Gastroesophageal sphincter (tissue), 4 donors: ENCODE results near the gene BTBD18. TPM values are rescaled to one million over a fixed set of nuclear protein-coding genes. Genes with fewer than 3 reads are reported as not detected.

Experiments
- ATAC-seq: fragments of 150-250 bp; one replicate; pipeline ENCODE4 v1.9.1; 2016; ENCODE audit warnings: mild to moderate bottlenecking, moderate library complexity
- H3K27ac ChIP-seq, 4 donors: fragments of 200-600 bp; sonication (generic) in 3 of 4; 1 replicate in 3 of 4; 2 replicates in 1 of 4; pipeline ENCODE4 v1.5.1; 2016 to 2019
- H3K27me3 ChIP-seq: fragments of 200-600 bp; sonication (generic); one replicate; pipeline ENCODE4 v1.5.1; 2019
- H3K36me3 ChIP-seq, 2 donors: fragments of 200-600 bp; sonication (generic); one replicate each; pipeline ENCODE4 v1.5.1; 2019; ENCODE audit warnings: control low read depth in 1 of 2
- H3K4me1 ChIP-seq, 3 donors: fragments of 200-600 bp; sonication (generic); 1 replicate in 2 of 3; 2 replicates in 1 of 3; pipeline ENCODE4 v1.5.1; 2016 to 2019; ENCODE audit warnings: control low read depth in 2 of 3
- H3K4me3 ChIP-seq, 2 donors: fragments of 200-600 bp; sonication (generic); one replicate each; pipeline ENCODE4 v1.5.1; 2019; ENCODE audit warnings: mild to moderate bottlenecking in 1 of 2, moderate library complexity in 1 of 2
- H3K9me3 ChIP-seq, 3 donors: fragments of 200-600 bp; sonication (generic); one replicate each; pipeline ENCODE4 v1.5.1; 2017 to 2019; ENCODE audit warnings: control low read depth in 2 of 3
- CTCF ChIP-seq, 4 experiments: fragments of 200-600 bp in 2 of 4; fragments of 450-650 bp in 2 of 4; sonication (generic) in 1 of 4; IDR thresholded peaks; one replicate each; pipeline ENCODE4 v1.5.1; 2017 to 2019; ENCODE audit warnings: antibody characterized with exemption in 4 of 4, mild to moderate bottlenecking in 2 of 4, moderate library complexity in 2 of 4
- EP300 ChIP-seq: sonication (generic); formaldehyde crosslinking; IDR thresholded peaks from one replicate; pipeline ENCODE4 v1.6.1; 2017; ENCODE audit warnings: antibody characterized with exemption, mild to moderate bottlenecking
- POLR2A ChIP-seq, 2 donors: fragments of 450-650 bp; IDR thresholded peaks; one replicate each; pipeline ENCODE4 v1.6.1; 2017; ENCODE audit warnings: antibody characterized with exemption in 2 of 2, mild to moderate bottlenecking in 2 of 2, moderate library complexity in 1 of 2
- POLR2AphosphoS5 ChIP-seq: sonication (generic); formaldehyde crosslinking; IDR thresholded peaks from one replicate; pipeline ENCODE4 v1.6.1; 2017; ENCODE audit warnings: antibody characterized with exemption
- WGBS, 2 donors: methylation state at CpG; one replicate each; pipeline ENCODE4 v1.1.5; 2018; ENCODE audit warnings: low coverage in 1 of 2; 5-methylcytosine and 5-hydroxymethylcytosine counted together
- total RNA-seq, 4 donors: library from RNA; depleted of rRNA; stranded (reverse); fragments of >200 nt; gene quantifications; one replicate each; pipeline ENCODE4 v1.1.0, GENCODE V29; 2016

The BTBD18 gene
- total RNA-seq, 4 donors from 2014 or later = not detected

GRCh38 chr11:57776577-57777210 lies 25.1 kb upstream of the BTBD18 start:
- no peak overlapping the region for H3K4me3 ChIP-seq
- H3K4me1 ChIP-seq = peaks cover 54 to 100% (median 63%) of the 10 kb centered on the region in 3 donors
- H3K9me3 ChIP-seq = no peaks in the 10 kb centered on the region
- WGBS, 2 donors = 0 to 8% methylated on average over 2 of the region's 2 CpGs
- H3K27me3 ChIP-seq = no peaks in the 10 kb centered on the region
- ATAC-seq = no peak
- no peaks in the 10 kb centered on the region for H3K36me3 ChIP-seq
- TF ChIP-seq CTCF (IDR thresholded peaks at IDR 0.05) = no peak
- TF ChIP-seq EP300 = no peak
- no peak for TF ChIP-seq POLR2AphosphoS5
- TF ChIP-seq POLR2A (IDR thresholded peaks at IDR 0.05) = no peak
- H3K27ac ChIP-seq = peak overlapping the region; percentile 81 to 95 (median 84)

DNA sequence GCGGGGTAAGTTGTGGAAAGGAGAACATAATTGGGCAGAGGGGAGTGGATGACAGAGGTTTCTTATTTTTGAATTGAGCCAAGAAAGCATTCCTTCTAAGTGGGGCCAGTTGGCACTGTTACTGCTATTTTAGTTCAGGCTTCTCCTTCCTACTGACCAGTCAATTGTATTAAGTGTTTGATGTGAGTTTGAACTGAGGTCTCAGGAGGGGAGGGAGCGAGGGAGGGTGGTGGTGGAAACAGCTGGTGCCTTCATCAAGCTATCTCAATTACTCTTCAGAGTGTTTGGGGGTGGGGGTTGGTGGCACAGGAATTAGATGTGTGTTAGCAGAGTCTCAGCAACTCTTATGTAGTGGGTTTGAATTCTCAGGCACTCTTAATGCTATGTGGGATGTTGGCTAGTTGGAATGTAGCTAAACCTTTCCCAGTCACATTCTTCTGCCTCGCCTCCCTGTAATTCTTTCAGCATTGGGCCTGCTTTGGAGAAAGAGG lies 24.5 kb upstream of the BTBD18 start:
- H3K36me3 ChIP-seq = no peaks in the 10 kb centered on the region
- H3K4me3 ChIP-seq = peak overlapping the region in 1 of 2 donors; percentile 4
- TF ChIP-seq POLR2A (IDR thresholded peaks at IDR 0.05) (no peak), POLR2AphosphoS5 (no peak), EP300 (no peak), CTCF (IDR thresholded peaks at IDR 0.05) (no peak)
- peaks cover 50 to 98% (median 57%) of the 10 kb centered on the region in 3 donors for H3K4me1 ChIP-seq
- no peaks in the 10 kb centered on the region for H3K9me3 ChIP-seq
- peak overlapping the region; percentile 81 to 95 (median 84) for H3K27ac ChIP-seq
- no peaks in the 10 kb centered on the region for H3K27me3 ChIP-seq
- ATAC-seq = no peak
- WGBS, 2 donors = 14 to 20% methylated on average over 2 to 3 of the region's 3 CpGs

DNA sequence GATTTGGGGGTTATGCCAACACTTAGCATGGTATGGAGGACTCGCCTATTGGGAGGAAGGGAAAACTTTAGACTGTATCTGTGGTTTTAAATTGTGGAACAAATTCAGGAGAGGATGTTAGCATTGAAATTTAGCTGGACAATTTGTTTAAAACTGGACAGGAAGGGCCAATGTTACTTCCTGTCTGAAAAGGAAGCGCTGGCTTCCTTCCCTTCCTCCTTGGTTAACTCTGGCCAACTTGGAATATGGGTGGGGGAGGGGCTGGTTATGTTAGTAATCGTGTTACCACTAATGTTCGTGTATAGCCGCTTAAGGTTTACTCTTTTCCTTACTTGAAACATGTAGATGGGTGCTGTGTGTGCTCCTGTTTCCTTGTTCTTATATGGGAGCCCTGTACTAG lies 23.9 kb upstream of the BTBD18 start:
- 28 to 30% methylated on average over 5 of the region's 5 CpGs for WGBS, 2 donors
- Histone ChIP-seq H3K4me1 (peaks cover 51 to 98% (median 52%) of the 10 kb centered on the region in 3 donors), H3K9me3 (no peaks in the 10 kb centered on the region), H3K4me3 (peak overlapping the region in 1 of 2 donors; percentile 4), H3K27ac (peak overlapping the region; percentile 81 to 95 (median 84)), H3K27me3 (no peaks in the 10 kb centered on the region), H3K36me3 (no peaks in the 10 kb centered on the region)
- ATAC-seq = no peak
- TF ChIP-seq CTCF (IDR thresholded peaks at IDR 0.05) = no peak
- TF ChIP-seq POLR2AphosphoS5 = no peak
- TF ChIP-seq EP300 = no peak
- no peak for TF ChIP-seq POLR2A (IDR thresholded peaks at IDR 0.05)

DNA sequence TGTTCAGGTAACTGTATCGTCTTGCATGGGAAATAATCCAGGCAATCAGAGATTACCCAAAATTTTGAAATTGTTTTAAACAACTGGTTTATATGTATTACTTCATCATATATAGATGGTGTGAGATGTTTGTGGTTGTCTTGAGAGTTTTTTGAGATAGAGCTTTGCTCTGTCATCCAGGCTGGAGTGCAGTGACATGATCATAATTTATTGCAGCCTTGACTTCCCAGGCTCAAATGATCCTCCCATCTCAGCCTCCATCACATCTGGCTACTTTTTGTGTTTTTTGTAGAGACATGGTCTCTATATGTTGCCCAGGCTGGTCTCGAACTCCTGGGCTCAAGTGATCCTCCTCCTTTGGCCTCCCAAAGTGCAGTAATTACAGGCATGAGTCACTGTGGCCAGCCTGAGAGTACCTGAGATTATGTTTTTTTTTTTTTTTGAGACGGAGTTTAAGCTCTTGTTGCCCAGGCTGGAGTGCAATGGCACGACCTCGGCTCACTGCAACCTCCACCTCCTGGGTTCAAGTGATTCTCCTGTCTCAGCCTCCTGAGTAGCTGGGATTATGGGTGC lies 21.5 kb upstream of the BTBD18 start:
- 47 to 80% methylated on average over 5 of the region's 5 CpGs for WGBS, 2 donors
- Histone ChIP-seq H3K4me1 (peaks cover 37 to 96% (median 46%) of the 10 kb centered on the region in 3 donors), H3K27ac (no peak overlapping the region)

More for the DNA sequence above, 21.5 kb upstream of the BTBD18 start:
- Histone ChIP-seq H3K36me3 (no peaks in the 10 kb centered on the region), H3K9me3 (no peaks in the 10 kb centered on the region), H3K4me3 (no peak overlapping the region), H3K27me3 (no peaks in the 10 kb centered on the region)
- no peak for TF ChIP-seq POLR2A (IDR thresholded peaks at IDR 0.05)
- no peak for TF ChIP-seq EP300
- no peak for TF ChIP-seq POLR2AphosphoS5
- no peak for TF ChIP-seq CTCF (IDR thresholded peaks at IDR 0.05)
- no peak for ATAC-seq
